Right lobe of liver (tissue), 6 donors: ENCODE results near the gene LOXL3. TPM values are rescaled to one million over a fixed set of nuclear protein-coding genes. Genes with fewer than 3 reads are reported as not detected.
"Not testable (repeated sequence)": the region's sequence is repeated elsewhere in the genome, so short reads cannot be mapped to it uniquely, and the experiment has no call there.

Experiments
- ATAC-seq, 4 donors: fragments of 200-7000 bp; cut with Tn5 transposase; one replicate each; pipeline ENCODE4 v1.9.1; 2020; ENCODE audit warnings: mild to moderate bottlenecking in 4 of 4, moderate library complexity in 4 of 4
- DNase-seq, 3 donors: peaks; one replicate each; pipeline ENCODE4 v3.0.0-alpha.2; 2020
- H3K27ac ChIP-seq, 3 donors: fragments of 200-600 bp; one replicate each; pipeline ENCODE4 v1.8.0; 2022
- H3K27me3 ChIP-seq, 2 donors: fragments of 200-600 bp; one replicate each; pipeline ENCODE4 v1.8.0; 2022
- H3K36me3 ChIP-seq, 4 donors: fragments of 200-600 bp; sonication (generic) in 1 of 4; one replicate each; pipeline versions ENCODE4 v1.5.1 to v1.8.0; 2017 to 2022; ENCODE audit warnings: control low read depth in 1 of 4
- H3K4me1 ChIP-seq, 4 donors: fragments of 200-600 bp; sonication (generic) in 1 of 4; one replicate each; pipeline versions ENCODE4 v1.5.1 to v1.8.0; 2017 to 2022; ENCODE audit warnings: control low read depth in 1 of 4
- H3K4me3 ChIP-seq, 3 donors: fragments of 200-600 bp; one replicate each; pipeline ENCODE4 v1.8.0; 2022
- H3K9me3 ChIP-seq, 4 donors: fragments of 200-600 bp; sonication (generic) in 1 of 4; one replicate each; pipeline versions ENCODE4 v1.5.1 to v1.8.0; 2017 to 2022; ENCODE audit warnings: control low read depth in 1 of 4
- CTCF ChIP-seq, 4 donors: fragments of 200-600 bp in 3 of 4; fragments of 450-650 bp in 1 of 4; IDR thresholded peaks; one replicate each; pipeline versions ENCODE4 v1.5.1 to v1.8.0; 2016 to 2022; ENCODE audit warnings: antibody characterized with exemption in 4 of 4, mild to moderate bottlenecking in 2 of 4
- POLR2A ChIP-seq: fragments of 450-650 bp; IDR thresholded peaks from one replicate; pipeline ENCODE4 v1.6.1; 2017; ENCODE audit warnings: antibody characterized with exemption, mild to moderate bottlenecking
- WGBS: methylation state at CpG from one replicate; pipeline ENCODE4 v1.1.6; 2018; ENCODE audit warnings: low coverage, low lambda C conversion rate; ENCODE audit not compliant: insufficient coverage; ENCODE audit errors: missing lambda C conversion rate; 5-methylcytosine and 5-hydroxymethylcytosine counted together
- intact Hi-C, 2 donors: fragments of 100-400 bp; cut with DNase I; formaldehyde crosslinking; loops; one replicate each; pipeline versions ENCODE4 v1.11.2 to v1.14.1; 2022
- total RNA-seq, 6 experiments: library from RNA; depleted of rRNA in 2 of 6; stranded (reverse); fragments of >200 nt in 2 of 6; fragmentation: NEBNext Ultra II Directional in 3 of 6; extraction: Animal tissue kit (Norgen Biotek cat#: 25700) in 3 of 6; gene quantifications; one replicate each; pipeline versions ENCODE4 v1.1.0 to v1.2.4, GENCODE V29; 2016 to 2023
- donor health status: DM: no; HTN: yes; CAD: no.
- donor health status: DM: no; HTN: no; CAD: no.
- donor health status: DM: no; HTN: no; CAD: no.
- donor health status: DM: no; HTN: yes; CAD: no.
- donor health status: DM: no; HTN: yes; CAD: no.

LOXL3 gene
- total RNA-seq, 6 experiments from 2014 or later = 0.92 to 3.3 (median 1.8) TPM

GRCh38 chr2:74564222-74564621 is 10.5 kb upstream of the LOXL3 start:
- H3K4me3 ChIP-seq = no peak overlapping the region
- H3K27ac ChIP-seq = no peak overlapping the region
- H3K27me3 ChIP-seq = no peaks in the 10 kb centered on the region
- no peaks in the 10 kb centered on the region for H3K36me3 ChIP-seq
- ATAC-seq (no peak), DNase-seq (no peak)
- 61% methylated on average over 5 of the region's 5 CpGs for WGBS
- H3K4me1 ChIP-seq = no peaks in the 10 kb centered on the region
- TF ChIP-seq CTCF (IDR thresholded peaks at IDR 0.05) (no peak), POLR2A (no peak)
- intact Hi-C loops = no loop called here
- no peaks in the 10 kb centered on the region for H3K9me3 ChIP-seq

GRCh38 chr2:74562126-74562775 is 8.5 kb upstream of the LOXL3 start:
- no peak for TF ChIP-seq CTCF (IDR thresholded peaks at IDR 0.05)
- TF ChIP-seq POLR2A = no peak
- no peak overlapping the region for H3K4me3 ChIP-seq
- H3K36me3 ChIP-seq = no peaks in the 10 kb centered on the region
- H3K4me1 ChIP-seq = no peaks in the 10 kb centered on the region
- intact Hi-C loops = no loop called here
- no peaks in the 10 kb centered on the region for H3K27me3 ChIP-seq
- H3K27ac ChIP-seq = no peak overlapping the region
- H3K9me3 ChIP-seq = no peaks in the 10 kb centered on the region
- DNase-seq (no peak), ATAC-seq (peak in 2 of 4 donors; percentile 33 to 35)
- WGBS = 84% methylated on average over 6 of the region's 7 CpGs

GRCh38 chr2:74561022-74561421 is 7.3 kb upstream of the LOXL3 start:
- H3K4me3 ChIP-seq, H3K27me3 ChIP-seq, H3K36me3 ChIP-seq, H3K27ac ChIP-seq, H3K4me1 ChIP-seq, DNase-seq, ATAC-seq, intact Hi-C loops, H3K9me3 ChIP-seq: not testable (repeated sequence)
- 86% methylated on average over 1 of the region's 1 CpG for WGBS

- WGBS = 55% methylated on average over 4 of the region's 6 CpGs
- intact Hi-C loops = no loop called here
- no peaks in the 10 kb centered on the region for H3K4me1 ChIP-seq
- no peak overlapping the region for H3K4me3 ChIP-seq
- no peaks in the 10 kb centered on the region for H3K27me3 ChIP-seq
- no peak for DNase-seq
- H3K36me3 ChIP-seq = no peaks in the 10 kb centered on the region
- no peak for ATAC-seq
- H3K27ac ChIP-seq = no peak overlapping the region
- TF ChIP-seq POLR2A = no peak
- no peak for TF ChIP-seq CTCF (IDR thresholded peaks at IDR 0.05)
- H3K9me3 ChIP-seq = no peaks in the 10 kb centered on the region
Observed at GRCh38 chr2:74560591-74560990, 6.8 kb upstream of the LOXL3 start.

- no peak for ATAC-seq
- DNase-seq = no peak
Observed at GRCh38 chr2:74559912-74560311, 6.2 kb upstream of the LOXL3 start.

More at GRCh38 chr2:74559912-74560311, 6.2 kb upstream of the LOXL3 start:
- 49% methylated on average over 5 of the region's 5 CpGs for WGBS
- Histone ChIP-seq H3K4me1 (no peaks in the 10 kb centered on the region), H3K9me3 (no peaks in the 10 kb centered on the region), H3K27ac (no peak overlapping the region), H3K36me3 (no peaks in the 10 kb centered on the region), H3K27me3 (no peaks in the 10 kb centered on the region), H3K4me3 (no peak overlapping the region)
- intact Hi-C loops = no loop called here
- TF ChIP-seq POLR2A = no peak
- no peak for TF ChIP-seq CTCF (IDR thresholded peaks at IDR 0.05)
